PC-9 (cell line): ENCODE results near the gene FYN. TPM values are rescaled to one million over a fixed set of nuclear protein-coding genes. Genes with fewer than 3 reads are reported as not detected.

ENCODE experiments used
- BruUV-seq: library from RNA; stranded (reverse); fragments of 400-500 nt; replicated peaks from 2 replicates; lab custom pipeline; 2021; lab: Mats Ljungman, UMichigan
- CTCF ChIA-PET: fragments of 300-600 bp; sonication (Branson Sonifier 250); formaldehyde crosslinking; loops from one replicate; lab custom pipeline; 2022; ENCODE audit warnings: antibody characterized with exemption; lab: Charles Lee
- POLR2A ChIA-PET: fragments of 300-600 bp; sonication (Branson Sonifier 250); formaldehyde crosslinking; loops from one replicate; lab custom pipeline; 2022; ENCODE audit warnings: antibody characterized with exemption; ENCODE audit not compliant: unreplicated experiment; lab: Charles Lee
- DNase-seq, 2 experiments: peaks; one replicate each; pipeline versions ENCODE4 v3.0.0 to v3.0.0-alpha.2; 2015 to 2022; ENCODE audit warnings: mixed read lengths in 1 of 2
- H2AFZ ChIP-seq: fragments of 200-600 bp; sonication (generic); 2 replicates; pipeline ENCODE4 v1.8.1; 2017; ENCODE audit warnings: antibody characterized with exemption
- H3F3A ChIP-seq: fragments of 200-600 bp; sonication (generic); 2 replicates; pipeline ENCODE4 v1.8.1; 2017; ENCODE audit warnings: antibody characterized with exemption, mild to moderate bottlenecking, low read depth; ENCODE audit not compliant: insufficient read depth
- H3K27ac ChIP-seq: fragments of 200-600 bp; sonication (generic); 2 replicates; pipeline ENCODE4 v1.6.1; 2016; ENCODE audit warnings: mixed run types
- H3K27me3 ChIP-seq: fragments of 200-600 bp; sonication (generic); 2 replicates; pipeline ENCODE4 v1.6.1; 2016; ENCODE audit warnings: low read depth, mixed run types; ENCODE audit not compliant: insufficient read depth
- H3K36me3 ChIP-seq: fragments of 200-600 bp; sonication (generic); 2 replicates; pipeline ENCODE4 v1.6.1; 2016; ENCODE audit warnings: low read depth, mixed run types
- H3K4me1 ChIP-seq: fragments of 200-600 bp; sonication (generic); replicated peaks from 2 replicates; pipeline ENCODE4 v1.6.1; 2016; ENCODE audit warnings: mixed run types; ENCODE audit not compliant: insufficient read depth
- H3K4me2 ChIP-seq: fragments of 200-600 bp; sonication (generic); 2 replicates; pipeline ENCODE4 v1.6.1; 2017; ENCODE audit warnings: mixed run types
- H3K4me3 ChIP-seq: fragments of 200-600 bp; sonication (generic); 2 replicates; pipeline ENCODE4 v1.6.1; 2016; ENCODE audit warnings: mixed run types
- H3K79me2 ChIP-seq: fragments of 200-600 bp; sonication (generic); 2 replicates; pipeline ENCODE4 v1.6.1; 2017; ENCODE audit warnings: low read depth, mixed run types
- H3K9me2 ChIP-seq: fragments of 200-600 bp; sonication (generic); 2 replicates; pipeline ENCODE4 v1.8.1; 2017; ENCODE audit warnings: mild to moderate bottlenecking; ENCODE audit not compliant: insufficient read depth
- H3K9me3 ChIP-seq: fragments of 200-600 bp; sonication (generic); 2 replicates; pipeline ENCODE4 v1.8.1; 2016; ENCODE audit warnings: low read depth; ENCODE audit not compliant: insufficient read depth
- H4K20me1 ChIP-seq: fragments of 200-600 bp; sonication (generic); 2 replicates; pipeline ENCODE4 v1.8.1; 2017; ENCODE audit not compliant: insufficient read depth
- EZH2 ChIP-seq: fragments of 200-600 bp; sonication (generic); IDR thresholded peaks from 2 replicates; pipeline ENCODE4 v1.8.0; 2017; ENCODE audit warnings: antibody characterized with exemption, low read depth
- intact Hi-C: fragments of 100-400 bp; cut with micrococcal nuclease; formaldehyde crosslinking; loops from one replicate; pipeline ENCODE4 v1.10.0; 2022; ENCODE audit not compliant: unreplicated experiment
- total RNA-seq: library from RNA; stranded (reverse); gene quantifications from 2 replicates; pipeline ENCODE4 v1.2.3, GENCODE V29; 2021
- TF ChIP-seq, protein P1 (sequence below): fragments of 200-600 bp; sonication (generic); conservative IDR thresholded peaks from 2 replicates; pipeline ENCODE4 v1.6.1; 2017; ENCODE audit warnings: mixed run types, antibody characterized with exemption, mild to moderate bottlenecking, moderate library complexity

The FYN gene
- total RNA-seq, 1 experiment from 2014 or later = 53.3 TPM

DNA sequence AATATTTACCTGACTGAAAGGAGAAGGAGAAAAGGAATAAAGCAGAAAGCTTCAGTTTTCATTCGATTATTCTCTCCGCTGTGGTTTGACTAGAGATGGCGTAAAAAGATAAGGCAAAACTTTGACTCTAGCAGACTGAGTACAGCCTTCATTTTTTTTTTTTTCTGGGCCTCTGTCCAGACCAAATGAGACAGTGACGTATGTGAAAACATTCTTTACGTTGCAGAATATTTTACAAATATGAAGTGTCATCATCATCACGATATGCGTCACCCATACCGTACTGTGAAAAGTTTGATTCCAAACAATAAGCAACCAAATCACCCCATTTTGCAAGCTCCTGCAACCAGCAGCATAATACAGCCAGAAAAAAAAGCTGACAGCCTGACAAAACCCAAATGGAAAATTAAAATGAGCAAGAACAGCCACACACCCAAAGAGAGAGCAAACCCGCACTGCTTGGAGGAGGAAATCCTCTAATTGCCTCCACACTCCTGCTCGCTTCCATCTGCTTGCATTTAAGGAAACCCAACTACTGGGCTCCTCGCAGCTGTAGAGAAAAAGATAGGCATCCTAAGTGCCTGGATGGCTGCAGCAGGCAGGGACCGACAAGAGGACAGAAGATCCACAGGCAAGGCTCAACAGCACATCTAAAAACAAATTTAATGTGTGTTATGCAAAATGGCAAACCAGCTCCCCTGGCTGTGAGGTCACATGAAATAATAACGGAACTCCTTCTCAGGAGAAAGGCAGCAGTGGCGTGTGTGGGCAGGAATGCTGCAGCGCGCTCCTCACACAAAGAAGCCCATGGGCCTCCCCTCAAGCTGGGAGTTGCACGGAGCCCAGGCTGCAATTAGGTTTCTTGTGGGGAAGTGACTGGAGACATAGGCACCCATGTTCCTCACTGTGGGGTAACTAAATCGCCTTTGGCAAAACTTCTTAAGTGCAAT lies 113.1 kb downstream of the FYN start:
- Histone ChIP-seq H3K4me3 (no peak overlapping the region), H3K9me2 (no peaks in the 10 kb centered on the region; the same call in 1 of the 2 replicates), H4K20me1 (no peaks in the 10 kb centered on the region), H2AFZ (no peak overlapping the region), H3K79me2 (no peaks in the 10 kb centered on the region), H3K27me3 (no peaks in the 10 kb centered on the region), H3K4me2 (no peak overlapping the region), H3K4me1 (no peaks in the 10 kb centered on the region), H3K9me3 (no peaks in the 10 kb centered on the region), H3K27ac (no peak overlapping the region), H3F3A (no peaks in the 10 kb centered on the region), H3K36me3 (no peaks in the 10 kb centered on the region)
- ChIA-PET CTCF (no interaction called here), POLR2A (interaction anchor here (0.7 kb wide), 1 partner anchor 11 kb away, joined by 4 read pairs; no protein-coding TSS in a partner anchor)
- BruUV-seq = no TSS peak
- DNase-seq = peak in 1 of 2 experiments; percentile 34
- TF ChIP-seq, protein P1, sequence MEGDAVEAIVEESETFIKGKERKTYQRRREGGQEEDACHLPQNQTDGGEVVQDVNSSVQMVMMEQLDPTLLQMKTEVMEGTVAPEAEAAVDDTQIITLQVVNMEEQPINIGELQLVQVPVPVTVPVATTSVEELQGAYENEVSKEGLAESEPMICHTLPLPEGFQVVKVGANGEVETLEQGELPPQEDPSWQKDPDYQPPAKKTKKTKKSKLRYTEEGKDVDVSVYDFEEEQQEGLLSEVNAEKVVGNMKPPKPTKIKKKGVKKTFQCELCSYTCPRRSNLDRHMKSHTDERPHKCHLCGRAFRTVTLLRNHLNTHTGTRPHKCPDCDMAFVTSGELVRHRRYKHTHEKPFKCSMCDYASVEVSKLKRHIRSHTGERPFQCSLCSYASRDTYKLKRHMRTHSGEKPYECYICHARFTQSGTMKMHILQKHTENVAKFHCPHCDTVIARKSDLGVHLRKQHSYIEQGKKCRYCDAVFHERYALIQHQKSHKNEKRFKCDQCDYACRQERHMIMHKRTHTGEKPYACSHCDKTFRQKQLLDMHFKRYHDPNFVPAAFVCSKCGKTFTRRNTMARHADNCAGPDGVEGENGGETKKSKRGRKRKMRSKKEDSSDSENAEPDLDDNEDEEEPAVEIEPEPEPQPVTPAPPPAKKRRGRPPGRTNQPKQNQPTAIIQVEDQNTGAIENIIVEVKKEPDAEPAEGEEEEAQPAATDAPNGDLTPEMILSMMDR = no peak
- TF ChIP-seq EZH2 = no peak
- intact Hi-C loops = no loop called here

GRCh38 chr6:111759331-111759835 lies 113.9 kb downstream of the FYN start:
- H3K9me2 ChIP-seq = no peaks in the 10 kb centered on the region; the same call in 1 of the 2 replicates
- ChIA-PET CTCF (no interaction called here), POLR2A (interaction anchor here (0.7 kb wide), 1 partner anchor 11 kb away, joined by 4 read pairs; no protein-coding TSS in a partner anchor)
- no peaks in the 10 kb centered on the region for H3K36me3 ChIP-seq
- BruUV-seq = no TSS peak
- H3F3A ChIP-seq = no peaks in the 10 kb centered on the region
- H3K27me3 ChIP-seq = no peaks in the 10 kb centered on the region
- no peaks in the 10 kb centered on the region for H3K9me3 ChIP-seq
- no peak overlapping the region for H2AFZ ChIP-seq
- no peak overlapping the region for H3K4me2 ChIP-seq
- TF ChIP-seq EZH2 = no peak
- TF ChIP-seq, protein P1 = no peak
- no peak overlapping the region for H3K4me3 ChIP-seq
- H4K20me1 ChIP-seq = no peaks in the 10 kb centered on the region
- H3K4me1 ChIP-seq = no peaks in the 10 kb centered on the region
- intact Hi-C loops = no loop called here
- no peaks in the 10 kb centered on the region for H3K79me2 ChIP-seq
- H3K27ac ChIP-seq = no peak overlapping the region
- DNase-seq = no peak

DNA sequence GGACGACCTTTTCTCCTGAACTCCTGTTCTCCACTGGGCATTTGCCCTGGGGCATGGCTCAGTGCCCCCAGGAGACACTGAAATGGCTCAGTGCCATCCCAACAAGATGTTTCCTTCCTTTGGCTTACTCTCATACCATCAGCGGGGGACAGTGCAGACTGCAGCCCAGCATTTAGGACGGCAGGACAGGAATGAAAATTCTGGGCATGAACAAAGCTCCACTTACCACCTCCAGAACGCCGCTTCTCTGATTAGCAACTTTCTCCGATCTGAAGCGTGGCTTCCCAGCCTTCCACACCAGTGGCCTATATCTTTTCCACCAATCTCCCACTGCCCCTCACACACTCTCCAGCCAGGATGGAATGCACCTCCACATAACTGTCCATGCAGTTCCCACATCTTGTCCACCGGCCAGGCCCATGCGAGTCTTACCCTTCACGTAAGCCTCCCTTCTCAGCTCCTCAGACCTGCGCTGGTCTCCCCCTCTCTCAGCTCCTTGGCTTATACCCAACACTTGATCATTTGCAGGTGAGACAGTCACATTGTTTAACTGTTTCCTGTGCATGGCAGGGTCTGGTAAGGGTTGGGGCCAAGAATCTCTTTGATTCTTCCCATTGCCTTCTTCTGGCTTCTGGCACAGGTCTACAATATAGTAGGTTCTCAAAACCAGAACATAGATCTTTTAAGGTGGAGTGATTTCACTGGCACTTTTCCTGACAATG lies 114.5 kb downstream of the FYN start:
- intact Hi-C loops = no loop called here
- DNase-seq = no peak
- H3K27ac ChIP-seq = no peak overlapping the region
- H3K4me1 ChIP-seq = no peaks in the 10 kb centered on the region
- no peaks in the 10 kb centered on the region for H3K27me3 ChIP-seq
- H3K4me2 ChIP-seq = no peak overlapping the region
- H3K9me3 ChIP-seq = no peaks in the 10 kb centered on the region
- H3K79me2 ChIP-seq = no peaks in the 10 kb centered on the region
- no peaks in the 10 kb centered on the region for H3K36me3 ChIP-seq
- POLR2A ChIA-PET = interaction anchor here (0.7 kb wide), 1 partner anchor 12 kb away, joined by 4 read pairs; no protein-coding TSS in a partner anchor
- no peak for TF ChIP-seq EZH2
- TF ChIP-seq, protein P1 = no peak
- no peak overlapping the region for H3K4me3 ChIP-seq
- H2AFZ ChIP-seq = no peak overlapping the region
- H4K20me1 ChIP-seq = no peaks in the 10 kb centered on the region
- BruUV-seq = no TSS peak
- CTCF ChIA-PET = no interaction called here
- H3K9me2 ChIP-seq = no peaks in the 10 kb centered on the region; the same call in 1 of the 2 replicates
- no peaks in the 10 kb centered on the region for H3F3A ChIP-seq
